ENCODE data around the gene SEC11C. TPM values are rescaled to one million over a fixed set of nuclear protein-coding genes. Genes with fewer than 3 reads are reported as not detected.

SEC11C gene
- total and polyA plus RNA-seq, 8 donors: 64.4 to 104 (median 94.0) TPM

GRCh38 chr18:59189746-59190145, 50.1 kb downstream of the SEC11C start:
- no peaks in the 10 kb centered on the region for H3K36me3 ChIP-seq
- no peak overlapping the region for H3K27ac ChIP-seq
- ATAC-seq: no peak
- no peaks in the 10 kb centered on the region for H3K9me3 ChIP-seq
- no peaks in the 10 kb centered on the region for H3K27me3 ChIP-seq
- no peak overlapping the region for H3K4me3 ChIP-seq
- no peaks in the 10 kb centered on the region for H3K4me1 ChIP-seq
- no peak for DNase-seq
- intact Hi-C loops (cut with DNase I): no loop called here
- TF ChIP-seq, protein P1, sequence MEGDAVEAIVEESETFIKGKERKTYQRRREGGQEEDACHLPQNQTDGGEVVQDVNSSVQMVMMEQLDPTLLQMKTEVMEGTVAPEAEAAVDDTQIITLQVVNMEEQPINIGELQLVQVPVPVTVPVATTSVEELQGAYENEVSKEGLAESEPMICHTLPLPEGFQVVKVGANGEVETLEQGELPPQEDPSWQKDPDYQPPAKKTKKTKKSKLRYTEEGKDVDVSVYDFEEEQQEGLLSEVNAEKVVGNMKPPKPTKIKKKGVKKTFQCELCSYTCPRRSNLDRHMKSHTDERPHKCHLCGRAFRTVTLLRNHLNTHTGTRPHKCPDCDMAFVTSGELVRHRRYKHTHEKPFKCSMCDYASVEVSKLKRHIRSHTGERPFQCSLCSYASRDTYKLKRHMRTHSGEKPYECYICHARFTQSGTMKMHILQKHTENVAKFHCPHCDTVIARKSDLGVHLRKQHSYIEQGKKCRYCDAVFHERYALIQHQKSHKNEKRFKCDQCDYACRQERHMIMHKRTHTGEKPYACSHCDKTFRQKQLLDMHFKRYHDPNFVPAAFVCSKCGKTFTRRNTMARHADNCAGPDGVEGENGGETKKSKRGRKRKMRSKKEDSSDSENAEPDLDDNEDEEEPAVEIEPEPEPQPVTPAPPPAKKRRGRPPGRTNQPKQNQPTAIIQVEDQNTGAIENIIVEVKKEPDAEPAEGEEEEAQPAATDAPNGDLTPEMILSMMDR (IDR thresholded peaks at IDR 0.05): no peak

DNA sequence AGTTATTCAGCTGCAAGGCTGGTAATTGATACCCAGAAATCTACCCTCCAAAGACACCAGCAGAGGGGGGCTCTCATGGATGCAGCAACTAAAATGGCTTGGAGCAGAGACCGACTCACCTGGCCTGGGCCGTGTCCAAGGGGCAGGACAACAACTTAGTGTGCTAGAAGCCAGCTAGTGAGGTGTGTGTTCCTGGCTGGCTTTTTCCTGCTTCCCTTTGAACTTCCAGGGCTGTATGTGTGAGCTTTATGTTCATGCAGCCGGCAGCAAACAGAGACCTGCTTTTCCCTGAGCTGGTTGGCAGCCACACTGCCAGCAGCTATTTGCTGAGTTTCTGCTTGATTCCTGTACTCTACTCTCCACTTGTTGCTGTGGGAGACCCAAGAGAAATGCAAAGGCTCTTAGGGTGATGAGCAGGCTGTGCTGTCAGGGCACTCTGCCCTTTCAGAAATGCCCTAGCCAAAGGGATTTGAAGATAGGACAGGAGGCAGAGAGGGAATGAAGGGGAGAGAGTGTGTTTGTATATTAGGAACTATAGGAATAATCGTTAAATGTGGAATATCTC, 56.6 kb downstream of the SEC11C start:
- Histone ChIP-seq H3K36me3 (no peaks in the 10 kb centered on the region), H3K27ac (no peak overlapping the region), H3K4me1 (no peaks in the 10 kb centered on the region), H3K4me3 (no peak overlapping the region), H3K9me3 (no peaks in the 10 kb centered on the region), H3K27me3 (peaks cover 0 to 3% of the 10 kb centered on the region in 2 donors)
- DNase-seq (no peak), ATAC-seq (no peak)
- TF ChIP-seq, protein P1 (IDR thresholded peaks at IDR 0.05): no peak
- intact Hi-C loops (cut with DNase I): no loop called here

DNA sequence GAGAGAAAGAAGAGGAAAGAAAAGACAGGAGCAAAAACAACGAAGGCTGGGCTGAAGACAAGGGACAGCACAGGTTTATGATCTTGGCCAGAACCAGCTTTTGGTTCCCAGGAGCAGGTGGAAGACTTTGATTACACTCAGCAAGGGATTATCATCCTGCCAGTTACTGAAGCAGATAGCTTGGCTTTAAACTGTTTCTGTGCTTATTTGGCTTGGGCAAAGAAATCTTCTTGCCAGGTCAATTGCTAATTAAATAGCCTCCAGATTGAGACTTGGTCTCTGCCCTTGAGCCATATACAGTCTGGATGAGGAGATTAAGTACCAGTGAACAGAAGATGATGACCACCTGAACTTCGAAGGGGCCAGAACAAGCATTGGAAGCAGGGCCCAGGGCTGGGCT, 58.0 kb downstream of the SEC11C start:
- Histone ChIP-seq H3K36me3 (no peaks in the 10 kb centered on the region), H3K27me3 (peaks cover 0 to 3% of the 10 kb centered on the region in 2 donors), H3K4me1 (no peaks in the 10 kb centered on the region), H3K27ac (no peak overlapping the region), H3K9me3 (no peaks in the 10 kb centered on the region), H3K4me3 (no peak overlapping the region)
- DNase-seq (no peak), ATAC-seq (no peak)
- TF ChIP-seq, protein P1 (IDR thresholded peaks at IDR 0.05): no peak
- intact Hi-C loops (cut with DNase I): no loop called here

GRCh38 chr18:59198215-59198614, 58.5 kb downstream of the SEC11C start:
- Histone ChIP-seq H3K9me3 (no peaks in the 10 kb centered on the region), H3K4me3 (no peak overlapping the region), H3K27ac (no peak overlapping the region), H3K27me3 (peaks cover 0 to 3% of the 10 kb centered on the region in 2 donors), H3K36me3 (no peaks in the 10 kb centered on the region), H3K4me1 (no peaks in the 10 kb centered on the region)
- no peak for DNase-seq
- TF ChIP-seq, protein P1 (IDR thresholded peaks at IDR 0.05): no peak
- no peak for ATAC-seq
- intact Hi-C loops (cut with DNase I): no loop called here

GRCh38 chr18:59200787-59201186, 61.1 kb downstream of the SEC11C start:
- intact Hi-C loops (cut with DNase I): no loop called here
- H3K9me3 ChIP-seq: no peaks in the 10 kb centered on the region
- H3K36me3 ChIP-seq: no peaks in the 10 kb centered on the region
- no peak overlapping the region for H3K4me3 ChIP-seq
- ATAC-seq (no peak), DNase-seq (no peak)
- no peak overlapping the region for H3K27ac ChIP-seq
- H3K27me3 ChIP-seq: peaks cover 3% of the 10 kb centered on the region in 2 donors
- TF ChIP-seq, protein P1 (IDR thresholded peaks at IDR 0.05): no peak
- H3K4me1 ChIP-seq: no peaks in the 10 kb centered on the region
